Uterus (tissue), 2 donors: ENCODE results near the gene ATP7B.

ENCODE experiments used
- CTCF ChIP-seq, 4 experiments: fragments of 200-600 bp in 2 of 4; fragments of 450-650 bp in 2 of 4; sonication (generic) in 2 of 4; IDR thresholded peaks; one replicate each; pipeline ENCODE4 v1.5.1; 2016 to 2019; ENCODE audit warnings: antibody characterized with exemption in 4 of 4, mild to moderate bottlenecking in 2 of 4, moderate library complexity in 1 of 4
- POLR2A ChIP-seq, 2 donors: fragments of 450-650 bp; IDR thresholded peaks; one replicate each; pipeline ENCODE4 v1.6.1; 2016; ENCODE audit warnings: antibody characterized with exemption in 2 of 2, mild to moderate bottlenecking in 1 of 2, moderate library complexity in 1 of 2

GRCh38 chr13:51914137-51914493, 97.1 kb downstream of the ATP7B start:
- TF ChIP-seq CTCF (IDR thresholded peaks at IDR 0.05) (no peak), POLR2A (IDR thresholded peaks at IDR 0.05) (no peak)
